HEK293 (cell line): ENCODE results near the gene ZNF514.

Experiments used
- BCL11A ChIP-seq: fragments of 450-650 bp; formaldehyde crosslinking; IDR thresholded peaks from 2 replicates; pipeline ENCODE4 v1.5.1; 2016; ENCODE audit warnings: low read depth, missing biosample characterization, missing genetic modification characterization
- GLIS1 ChIP-seq: fragments of 450-650 bp; formaldehyde crosslinking; IDR thresholded peaks from 2 replicates; pipeline ENCODE4 v1.5.1; 2016; ENCODE audit warnings: missing biosample characterization, missing genetic modification characterization
- HIC1 ChIP-seq: fragments of 450-650 bp; formaldehyde crosslinking; IDR thresholded peaks from 2 replicates; pipeline ENCODE4 v1.5.1; 2016; ENCODE audit warnings: missing biosample characterization, missing genetic modification characterization
- HOXA7 ChIP-seq: sonication (generic); formaldehyde crosslinking; IDR thresholded peaks from 2 replicates; pipeline ENCODE4 v1.8.1; 2022; ENCODE audit warnings: missing genetic modification reagents, borderline replicate concordance
- KLF17 ChIP-seq: fragments of 450-650 bp; formaldehyde crosslinking; IDR thresholded peaks from 2 replicates; pipeline ENCODE4 v1.5.1; 2016; ENCODE audit warnings: missing biosample characterization, missing genetic modification characterization
- KLF9 ChIP-seq: fragments of 450-650 bp; formaldehyde crosslinking; IDR thresholded peaks from 2 replicates; pipeline ENCODE4 v1.5.1; 2016; ENCODE audit warnings: missing biosample characterization, missing genetic modification characterization, low read depth
- SALL2 ChIP-seq: fragments of 450-650 bp; formaldehyde crosslinking; IDR thresholded peaks from 2 replicates; pipeline ENCODE4 v1.5.0; 2017; ENCODE audit warnings: missing biosample characterization, mild to moderate bottlenecking, missing genetic modification characterization, borderline replicate concordance
- SCRT2 ChIP-seq: fragments of 450-650 bp; formaldehyde crosslinking; IDR thresholded peaks from 2 replicates; pipeline ENCODE4 v1.5.1; 2016; ENCODE audit warnings: missing biosample characterization, missing genetic modification characterization
- ZBTB8A ChIP-seq: fragments of 450-650 bp; formaldehyde crosslinking; IDR thresholded peaks from 2 replicates; pipeline ENCODE4 v1.5.1; 2016; ENCODE audit warnings: missing biosample characterization, missing genetic modification characterization
- ZEB2 ChIP-seq: fragments of 450-650 bp; formaldehyde crosslinking; IDR thresholded peaks from 2 replicates; pipeline ENCODE4 v1.5.1; 2016; ENCODE audit warnings: missing biosample characterization, missing genetic modification characterization
- ZFP37 ChIP-seq: fragments of 450-650 bp; formaldehyde crosslinking; IDR thresholded peaks from 2 replicates; pipeline ENCODE4 v1.5.1; 2016; ENCODE audit warnings: missing biosample characterization, missing genetic modification characterization
- ZFP41 ChIP-seq: fragments of 450-650 bp; formaldehyde crosslinking; IDR thresholded peaks from 2 replicates; pipeline ENCODE4 v1.5.1; 2016; ENCODE audit warnings: missing biosample characterization, missing genetic modification characterization, borderline replicate concordance
- ZIC2 ChIP-seq: fragments of 450-650 bp; formaldehyde crosslinking; IDR thresholded peaks from 2 replicates; pipeline ENCODE4 v1.5.1; 2016; ENCODE audit warnings: missing biosample characterization, missing genetic modification characterization
- ZNF10 ChIP-seq: fragments of 450-650 bp; formaldehyde crosslinking; IDR thresholded peaks from 2 replicates; pipeline ENCODE4 v1.5.1; 2017; ENCODE audit warnings: missing biosample characterization, missing genetic modification characterization
- ZNF121 ChIP-seq: fragments of 450-650 bp; formaldehyde crosslinking; IDR thresholded peaks from 2 replicates; pipeline ENCODE4 v1.5.1; 2016; ENCODE audit warnings: missing biosample characterization, missing genetic modification characterization
- ZNF138 ChIP-seq: fragments of 450-650 bp; formaldehyde crosslinking; IDR thresholded peaks from 2 replicates; pipeline ENCODE4 v1.5.1; 2016; ENCODE audit warnings: missing biosample characterization, missing genetic modification characterization, borderline replicate concordance
- ZNF174 ChIP-seq: fragments of 450-650 bp; formaldehyde crosslinking; IDR thresholded peaks from 2 replicates; pipeline ENCODE4 v1.5.0; 2017; ENCODE audit warnings: missing biosample characterization, mild to moderate bottlenecking, missing genetic modification characterization
- ZNF175 ChIP-seq: fragments of 450-650 bp; formaldehyde crosslinking; IDR thresholded peaks from 2 replicates; pipeline ENCODE4 v1.5.1; 2016; ENCODE audit warnings: missing biosample characterization, missing genetic modification characterization
- ZNF223 ChIP-seq: fragments of 450-650 bp; formaldehyde crosslinking; IDR thresholded peaks from 2 replicates; pipeline ENCODE4 v1.5.1; 2016; ENCODE audit warnings: missing biosample characterization, missing genetic modification characterization
- ZNF23 ChIP-seq: fragments of 450-650 bp; formaldehyde crosslinking; IDR thresholded peaks from 2 replicates; pipeline ENCODE4 v1.5.1; 2016; ENCODE audit warnings: missing biosample characterization, missing genetic modification characterization, borderline replicate concordance
- ZNF354C ChIP-seq: fragments of 450-650 bp; formaldehyde crosslinking; IDR thresholded peaks from 2 replicates; pipeline ENCODE4 v1.5.1; 2016; ENCODE audit warnings: missing biosample characterization, missing genetic modification characterization, low read depth, borderline replicate concordance
- ZNF366 ChIP-seq: fragments of 450-650 bp; formaldehyde crosslinking; conservative IDR thresholded peaks from 2 replicates; pipeline ENCODE4 v1.5.1; 2016; ENCODE audit warnings: missing biosample characterization, missing genetic modification characterization
- ZNF394 ChIP-seq: fragments of 450-650 bp; formaldehyde crosslinking; IDR thresholded peaks from 2 replicates; pipeline ENCODE4 v1.5.1; 2016; ENCODE audit warnings: missing biosample characterization, missing genetic modification characterization, mild to moderate bottlenecking, moderate library complexity, borderline replicate concordance
- ZNF433 ChIP-seq: fragments of 450-650 bp; formaldehyde crosslinking; IDR thresholded peaks from 2 replicates; pipeline ENCODE4 v1.5.1; 2016; ENCODE audit warnings: missing biosample characterization, missing genetic modification characterization, low read depth
- ZNF510 ChIP-seq: fragments of 450-650 bp; formaldehyde crosslinking; IDR thresholded peaks from 2 replicates; pipeline ENCODE4 v1.5.1; 2018; ENCODE audit warnings: mild to moderate bottlenecking, missing genetic modification characterization, missing biosample characterization; ENCODE audit not compliant: insufficient replicate concordance
- ZNF530 ChIP-seq: fragments of 450-650 bp; formaldehyde crosslinking; IDR thresholded peaks from 2 replicates; pipeline ENCODE4 v1.5.1; 2016; ENCODE audit warnings: low read depth, missing biosample characterization, missing genetic modification characterization
- ZNF571 ChIP-seq: fragments of 450-650 bp; formaldehyde crosslinking; IDR thresholded peaks from 2 replicates; pipeline ENCODE4 v1.5.0; 2017; ENCODE audit warnings: missing biosample characterization, missing genetic modification characterization
- ZNF585B ChIP-seq: fragments of 450-650 bp; formaldehyde crosslinking; IDR thresholded peaks from 2 replicates; pipeline ENCODE4 v1.5.1; 2016; ENCODE audit warnings: missing biosample characterization, missing genetic modification characterization
- ZNF596 ChIP-seq: fragments of 450-650 bp; IDR thresholded peaks from 2 replicates; pipeline ENCODE4 v1.5.0; 2018; ENCODE audit warnings: missing biosample characterization, mild to moderate bottlenecking, missing genetic modification characterization, moderate library complexity
- ZNF623 ChIP-seq: fragments of 450-650 bp; formaldehyde crosslinking; IDR thresholded peaks from 2 replicates; pipeline ENCODE4 v1.5.1; 2016; ENCODE audit warnings: missing biosample characterization, missing genetic modification characterization
- ZNF677 ChIP-seq: fragments of 450-650 bp; IDR thresholded peaks from 2 replicates; pipeline ENCODE4 v1.5.0; 2018; ENCODE audit warnings: missing biosample characterization, mild to moderate bottlenecking, missing genetic modification characterization, moderate library complexity
- ZNF76 ChIP-seq: fragments of 450-650 bp; formaldehyde crosslinking; IDR thresholded peaks from 2 replicates; pipeline ENCODE4; 2016; ENCODE audit warnings: low read depth, missing biosample characterization, missing genetic modification characterization, borderline replicate concordance
- ZNF792 ChIP-seq: fragments of 450-650 bp; formaldehyde crosslinking; IDR thresholded peaks from 2 replicates; pipeline ENCODE4 v1.5.1; 2016; ENCODE audit warnings: missing biosample characterization, missing genetic modification characterization
- ZSCAN18 ChIP-seq: fragments of 450-650 bp; formaldehyde crosslinking; IDR thresholded peaks from 2 replicates; pipeline ENCODE4 v1.5.1; 2016; ENCODE audit warnings: missing biosample characterization, missing genetic modification characterization
- ZSCAN30 ChIP-seq: fragments of 450-650 bp; IDR thresholded peaks from 2 replicates; pipeline ENCODE4 v1.5.1; 2018; ENCODE audit warnings: missing biosample characterization, mild to moderate bottlenecking, missing genetic modification characterization, moderate library complexity
- ZSCAN4 ChIP-seq: fragments of 450-650 bp; formaldehyde crosslinking; IDR thresholded peaks from 2 replicates; pipeline ENCODE4 v1.5.1; 2017; ENCODE audit warnings: missing biosample characterization, missing genetic modification characterization

The ZNF514 gene

GRCh38 chr2:95121407-95122196 is 38.0 kb downstream of the ZNF514 start, which contains the start of gene MRPS5 (continued):
- TF ChIP-seq KLF17 (peak; percentile 46; the same call in 1 of the 2 replicates), ZSCAN4 (no peak), ZNF585B (tag by site-specific recombination) (peak; percentile 6; the same call in 1 of the 2 replicates), SALL2 (tag by site-specific recombination) (no peak), KLF9 (tag by site-specific recombination) (peak; percentile 36; the same call in 1 of the 2 replicates), ZNF76 (peak; percentile 60; the same call in 1 of the 2 replicates), ZNF433 (tag by site-specific recombination) (no peak), ZEB2 (tag by site-specific recombination) (0 out of 2 replicates have a peak, but pooled peaks have one; percentile 30), SCRT2 (tag by site-specific recombination) (no peak), HOXA7 (CRISPR knock-in tag) (no peak), ZNF121 (tag by site-specific recombination) (0 out of 2 replicates have a peak, but pooled peaks have one; percentile 19), ZNF530 (tag by site-specific recombination) (no peak), ZIC2 (tag by site-specific recombination) (peak; percentile 90), BCL11A (tag by site-specific recombination) (no peak), ZNF174 (tag by site-specific recombination) (no peak), ZNF571 (tag by site-specific recombination) (no peak), ZNF223 (tag by site-specific recombination) (no peak), ZNF354C (tag by site-specific recombination) (no peak), ZNF175 (tag by site-specific recombination) (no peak), ZNF792 (tag by site-specific recombination) (no peak), ZSCAN18 (no peak), ZNF394 (tag by site-specific recombination) (0 out of 2 replicates have a peak, but pooled peaks have one; percentile 14), ZNF677 (tag by site-specific recombination) (no peak), ZSCAN30 (peak; percentile 66), ZFP41 (no peak), ZNF10 (tag by site-specific recombination) (no peak), ZFP37 (tag by site-specific recombination) (0 out of 2 replicates have a peak, but pooled peaks have one; percentile 42), ZNF23 (tag by site-specific recombination) (no peak), ZNF596 (tag by site-specific recombination) (no peak), ZNF138 (no peak), ZNF623 (tag by site-specific recombination) (no peak), ZNF510 (tag by site-specific recombination) (no peak), ZNF366 (no peak), ZBTB8A (tag by site-specific recombination) (peak; percentile 60), GLIS1 (tag by site-specific recombination) (peak; percentile 36; the same call in 1 of the 2 replicates), HIC1 (tag by site-specific recombination) (0 out of 2 replicates have a peak, but pooled peaks have one; percentile 21)
